GM10266 (cell line): ENCODE results near the gene SERPINB6.

Source experiments
- DNase-seq: peaks from one replicate; pipeline ENCODE4 v3.0.0; 2012; ENCODE audit errors: extremely low spot score
- TF ChIP-seq, protein P1 (sequence below): IDR thresholded peaks from 2 replicates; pipeline ENCODE4 v1.5.1; 2012; ENCODE audit warnings: mild to moderate bottlenecking, low read depth; ENCODE audit not compliant: control insufficient read depth, insufficient read depth; ENCODE audit errors: missing control alignments

The SERPINB6 gene

GRCh38 chr6:2919886-2920285, 51.5 kb downstream of the SERPINB6 start:
- TF ChIP-seq, protein P1, sequence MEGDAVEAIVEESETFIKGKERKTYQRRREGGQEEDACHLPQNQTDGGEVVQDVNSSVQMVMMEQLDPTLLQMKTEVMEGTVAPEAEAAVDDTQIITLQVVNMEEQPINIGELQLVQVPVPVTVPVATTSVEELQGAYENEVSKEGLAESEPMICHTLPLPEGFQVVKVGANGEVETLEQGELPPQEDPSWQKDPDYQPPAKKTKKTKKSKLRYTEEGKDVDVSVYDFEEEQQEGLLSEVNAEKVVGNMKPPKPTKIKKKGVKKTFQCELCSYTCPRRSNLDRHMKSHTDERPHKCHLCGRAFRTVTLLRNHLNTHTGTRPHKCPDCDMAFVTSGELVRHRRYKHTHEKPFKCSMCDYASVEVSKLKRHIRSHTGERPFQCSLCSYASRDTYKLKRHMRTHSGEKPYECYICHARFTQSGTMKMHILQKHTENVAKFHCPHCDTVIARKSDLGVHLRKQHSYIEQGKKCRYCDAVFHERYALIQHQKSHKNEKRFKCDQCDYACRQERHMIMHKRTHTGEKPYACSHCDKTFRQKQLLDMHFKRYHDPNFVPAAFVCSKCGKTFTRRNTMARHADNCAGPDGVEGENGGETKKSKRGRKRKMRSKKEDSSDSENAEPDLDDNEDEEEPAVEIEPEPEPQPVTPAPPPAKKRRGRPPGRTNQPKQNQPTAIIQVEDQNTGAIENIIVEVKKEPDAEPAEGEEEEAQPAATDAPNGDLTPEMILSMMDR = no peak
- DNase-seq = no peak

- TF ChIP-seq, protein P1 = no peak
Measured at GRCh38 chr6:2919401-2919800, 52.0 kb downstream of the SERPINB6 start.

GRCh38 chr6:2918936-2919335, 52.4 kb downstream of the SERPINB6 start:
- no peak for DNase-seq
- TF ChIP-seq, protein P1 = no peak

More at GRCh38 chr6:2919401-2919800, 52.0 kb downstream of the SERPINB6 start:
- no peak for DNase-seq

DNA sequence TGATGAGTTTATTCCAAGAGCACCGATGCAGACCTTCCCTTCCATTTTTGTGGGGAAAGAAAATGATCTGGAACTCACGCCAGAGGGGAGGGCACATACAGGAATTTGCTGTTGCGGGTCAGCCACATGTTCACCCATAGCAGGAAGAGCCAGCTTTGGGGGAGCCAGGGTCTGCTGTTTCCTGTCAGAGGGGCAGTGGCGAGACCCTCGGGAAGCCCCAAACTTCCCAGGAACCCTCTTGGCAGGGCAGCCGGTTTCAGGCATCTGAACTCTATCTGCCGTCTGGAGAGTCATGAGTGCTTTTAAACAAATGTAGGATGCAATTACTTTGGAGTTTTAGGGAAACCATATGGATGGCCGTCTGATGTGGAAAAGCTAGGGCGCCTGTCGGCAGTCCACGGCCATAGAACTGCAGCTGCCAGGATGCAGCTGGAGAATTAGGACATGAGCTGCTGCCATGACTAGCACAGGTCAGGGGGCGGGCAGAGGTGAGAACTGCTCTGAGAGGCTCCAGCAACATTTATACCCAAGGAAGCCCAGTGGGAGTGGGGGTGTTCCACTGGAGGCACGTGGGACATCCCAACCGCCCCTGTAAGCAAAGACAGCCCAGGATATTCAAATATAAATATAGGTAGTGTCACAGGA, 53.4 kb downstream of the SERPINB6 start:
- DNase-seq = no peak
- TF ChIP-seq, protein P1 = no peak

- no peak for DNase-seq
- TF ChIP-seq, protein P1 = no peak
Measured at GRCh38 chr6:2917065-2917464, 54.3 kb downstream of the SERPINB6 start.

GRCh38 chr6:2916158-2916925, 55.0 kb downstream of the SERPINB6 start:
- TF ChIP-seq, protein P1 = no peak
- no peak for DNase-seq

DNA sequence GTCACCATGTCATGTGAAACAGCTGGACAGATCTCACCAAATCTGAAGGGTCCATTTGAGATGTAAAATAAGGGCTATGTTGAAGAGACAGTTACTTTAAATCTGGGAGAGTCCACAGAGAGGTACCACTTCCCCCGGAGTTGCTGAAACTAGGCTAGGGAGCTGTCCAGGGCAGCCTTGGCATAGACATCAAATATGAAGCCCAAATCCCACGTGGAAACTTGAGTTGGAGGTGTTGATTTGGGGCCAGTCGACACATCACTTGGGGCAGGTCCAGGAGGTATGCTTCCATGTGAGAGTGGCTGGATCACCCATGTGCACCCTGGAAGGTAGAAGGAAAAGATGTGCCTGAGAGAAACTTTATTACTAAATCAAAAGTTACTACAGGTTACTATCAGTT, 56.2 kb downstream of the SERPINB6 start:
- DNase-seq = no peak
- TF ChIP-seq, protein P1 = no peak
